ENCODE results near the gene TP73. TPM values are rescaled to one million over a fixed set of nuclear protein-coding genes. Genes with fewer than 3 reads are reported as not detected.

The TP73 gene
- under 1 TPM in 1 of 2 experiments, not detected in 1; 0.17 TPM for total RNA-seq
- polyA plus RNA-seq: under 1 TPM in 1 of 2 donors, not detected in 1; 0.15 TPM

- Mint-ChIP-seq H3K36me3 (peaks cover 2 to 12% of the 10 kb centered on the region in 2 donors), H3K27me3 (peaks cover 28 to 34% of the 10 kb centered on the region in 2 donors), H3K4me1 (peaks cover 12 to 41% (median 28%) of the 10 kb centered on the region in 4 donors), H3K9me3 (no peaks in the 10 kb centered on the region), H3K4me3 (peak within 1 kb of the TSS in 7 of 8 donors; percentile 1 to 67 (median 60)), H3K27ac (peak within 1 kb of the TSS in 1 of 7 donors; percentile 27)
- Histone ChIP-seq H3K9me3 (ENCODE audit: control insufficient read depth in 1 of 2, low read length in 2 of 2) (no peaks in the 10 kb centered on the region), H3K27me3 (ENCODE audit: insufficient read depth, low read length) (peaks cover 12% of the 10 kb centered on the region), H3K4me1 (ENCODE audit: insufficient read depth, low read length) (peaks cover 41% of the 10 kb centered on the region), H3K4me3 (ENCODE audit: low read length in 2 of 2) (no peak within 1 kb of the TSS), H3K36me3 (ENCODE audit: insufficient read depth, low read length) (no peaks in the 10 kb centered on the region), H3K27ac (ENCODE audit: low read depth, low read length) (no peak within 1 kb of the TSS)
- intact Hi-C loops (cut with micrococcal nuclease): no loop called here
- CTCF ChIA-PET (ENCODE audit: partially characterized antibody): no interaction called here
- POLR2A ChIA-PET (ENCODE audit: partially characterized antibody): no interaction called here
- peak in 2 of 5 donors; percentile 10 to 13 for DNase-seq
Observed at GRCh38 chr1:3651930-3652547, at the start of gene TP73. TSS of gene TP73 (plus strand) at chr1:3652516. CDS start at chr1:3682366, 29,850 bp downstream.

- Mint-ChIP-seq H3K4me1 (peaks cover 0 to 4% (median 3%) of the 10 kb centered on the region in 4 donors), H3K27me3 (peaks cover 0 to 1% of the 10 kb centered on the region in 2 donors), H3K9me3 (no peaks in the 10 kb centered on the region), H3K36me3 (no peaks in the 10 kb centered on the region), H3K27ac (no peak overlapping the region), H3K4me3 (no peak overlapping the region)
- ChIA-PET POLR2A (ENCODE audit: partially characterized antibody) (no interaction called here), CTCF (ENCODE audit: partially characterized antibody) (no interaction called here)
- Histone ChIP-seq H3K9me3 (ENCODE audit: control insufficient read depth in 1 of 2, low read length in 2 of 2) (no peaks in the 10 kb centered on the region), H3K4me3 (ENCODE audit: low read length in 2 of 2) (no peak overlapping the region), H3K27me3 (ENCODE audit: insufficient read depth, low read length) (no peaks in the 10 kb centered on the region), H3K36me3 (ENCODE audit: insufficient read depth, low read length) (no peaks in the 10 kb centered on the region), H3K4me1 (ENCODE audit: insufficient read depth, low read length) (peaks cover 6% of the 10 kb centered on the region), H3K27ac (ENCODE audit: low read depth, low read length) (no peak overlapping the region)
- intact Hi-C loops (cut with micrococcal nuclease): no loop called here
- DNase-seq: no peak
Observed at GRCh38 chr1:3603156-3603555, 49.2 kb upstream of the TP73 start.

- H3K27ac Mint-ChIP-seq: no peak overlapping the region
- Histone ChIP-seq H3K27ac (ENCODE audit: low read depth, low read length) (no peak overlapping the region), H3K9me3 (ENCODE audit: control insufficient read depth in 1 of 2, low read length in 2 of 2) (no peaks in the 10 kb centered on the region), H3K36me3 (ENCODE audit: insufficient read depth, low read length) (no peaks in the 10 kb centered on the region), H3K4me3 (ENCODE audit: low read length in 2 of 2) (no peak overlapping the region), H3K27me3 (ENCODE audit: insufficient read depth, low read length) (peaks cover 4% of the 10 kb centered on the region), H3K4me1 (ENCODE audit: insufficient read depth, low read length) (no peaks in the 10 kb centered on the region)
- H3K27me3 Mint-ChIP-seq: peaks cover 1 to 3% of the 10 kb centered on the region in 2 donors
- DNase-seq: no peak
- ChIA-PET CTCF (ENCODE audit: partially characterized antibody) (no interaction called here), POLR2A (ENCODE audit: partially characterized antibody) (no interaction called here)
- peaks cover 0 to 1% (median 0%) of the 10 kb centered on the region in 4 donors for H3K4me1 Mint-ChIP-seq
- no peaks in the 10 kb centered on the region for H3K36me3 Mint-ChIP-seq
- intact Hi-C loops (cut with micrococcal nuclease): no loop called here
- H3K9me3 Mint-ChIP-seq: no peaks in the 10 kb centered on the region
- no peak overlapping the region for H3K4me3 Mint-ChIP-seq
Observed at GRCh38 chr1:3603571-3604467, 48.5 kb upstream of the TP73 start.

GRCh38 chr1:3604468-3604974 is 47.8 kb upstream of the TP73 start:
- intact Hi-C loops (cut with micrococcal nuclease): no loop called here
- peaks cover 5% of the 10 kb centered on the region for H3K27me3 ChIP-seq (ENCODE audit: insufficient read depth, low read length)
- no peak for DNase-seq

GRCh38 chr1:3604997-3605823 is 47.1 kb upstream of the TP73 start:
- H3K36me3 ChIP-seq (ENCODE audit: insufficient read depth, low read length): no peaks in the 10 kb centered on the region
- H3K27ac ChIP-seq (ENCODE audit: low read depth, low read length): no peak overlapping the region
- Mint-ChIP-seq H3K4me1 (peaks cover 0 to 4% (median 1%) of the 10 kb centered on the region in 4 donors), H3K27me3 (peaks cover 3 to 6% of the 10 kb centered on the region in 2 donors), H3K27ac (no peak overlapping the region), H3K4me3 (no peak overlapping the region), H3K36me3 (no peaks in the 10 kb centered on the region), H3K9me3 (no peaks in the 10 kb centered on the region)
- no peaks in the 10 kb centered on the region for H3K9me3 ChIP-seq (ENCODE audit: control insufficient read depth in 1 of 2, low read length in 2 of 2)
- H3K4me3 ChIP-seq (ENCODE audit: low read length in 2 of 2): no peak overlapping the region
- no peak for DNase-seq
- ChIA-PET CTCF (ENCODE audit: partially characterized antibody) (no interaction called here), POLR2A (ENCODE audit: partially characterized antibody) (no interaction called here)
- H3K27me3 ChIP-seq (ENCODE audit: insufficient read depth, low read length): peaks cover 5% of the 10 kb centered on the region
- H3K4me1 ChIP-seq (ENCODE audit: insufficient read depth, low read length): peaks cover 4% of the 10 kb centered on the region
- intact Hi-C loops (cut with micrococcal nuclease): no loop called here

More at GRCh38 chr1:3604468-3604974, 47.8 kb upstream of the TP73 start:
- Mint-ChIP-seq H3K9me3 (no peaks in the 10 kb centered on the region), H3K27me3 (peaks cover 3 to 6% of the 10 kb centered on the region in 2 donors), H3K4me3 (no peak overlapping the region), H3K4me1 (peaks cover 0 to 4% (median 1%) of the 10 kb centered on the region in 4 donors), H3K27ac (no peak overlapping the region), H3K36me3 (no peaks in the 10 kb centered on the region)
- H3K36me3 ChIP-seq (ENCODE audit: insufficient read depth, low read length): no peaks in the 10 kb centered on the region
- no peak overlapping the region for H3K27ac ChIP-seq (ENCODE audit: low read depth, low read length)
- no peaks in the 10 kb centered on the region for H3K9me3 ChIP-seq (ENCODE audit: control insufficient read depth in 1 of 2, low read length in 2 of 2)
- H3K4me3 ChIP-seq (ENCODE audit: low read length in 2 of 2): no peak overlapping the region
- POLR2A ChIA-PET (ENCODE audit: partially characterized antibody): no interaction called here
- no peaks in the 10 kb centered on the region for H3K4me1 ChIP-seq (ENCODE audit: insufficient read depth, low read length)
- CTCF ChIA-PET (ENCODE audit: partially characterized antibody): no interaction called here

- Mint-ChIP-seq H3K4me3 (no peak overlapping the region), H3K27me3 (peaks cover 7 to 9% of the 10 kb centered on the region in 2 donors), H3K4me1 (peaks cover 2 to 16% (median 5%) of the 10 kb centered on the region in 4 donors), H3K36me3 (no peaks in the 10 kb centered on the region), H3K27ac (no peak overlapping the region), H3K9me3 (peaks cover 0 to 1% (median 0%) of the 10 kb centered on the region in 8 donors)
- H3K27me3 ChIP-seq (ENCODE audit: insufficient read depth, low read length): peaks cover 5% of the 10 kb centered on the region
- H3K36me3 ChIP-seq (ENCODE audit: insufficient read depth, low read length): no peaks in the 10 kb centered on the region
- CTCF ChIA-PET (ENCODE audit: partially characterized antibody): no interaction called here
- no peak overlapping the region for H3K4me3 ChIP-seq (ENCODE audit: low read length in 2 of 2)
- intact Hi-C loops (cut with micrococcal nuclease): no loop called here
- no peak for DNase-seq
- peaks cover 15% of the 10 kb centered on the region for H3K4me1 ChIP-seq (ENCODE audit: insufficient read depth, low read length)
- no peaks in the 10 kb centered on the region for H3K9me3 ChIP-seq (ENCODE audit: control insufficient read depth in 1 of 2, low read length in 2 of 2)
- no peak overlapping the region for H3K27ac ChIP-seq (ENCODE audit: low read depth, low read length)
- POLR2A ChIA-PET (ENCODE audit: partially characterized antibody): no interaction called here
Observed at GRCh38 chr1:3606779-3607702, 45.3 kb upstream of the TP73 start.

Data from CD4-positive, alpha-beta memory T cell (primary cell).